Endodermal cell (in vitro differentiated cells): Measurements from ENCODE around the gene NPFFR2. TPM values are rescaled to one million over a fixed set of nuclear protein-coding genes. Genes with fewer than 3 reads are reported as not detected.

Source experiments
- DNase-seq: peaks from one replicate; pipeline ENCODE4 v3.0.0-alpha.2; 2017
- H3K27ac ChIP-seq: 2 replicates; pipeline ENCODE4 v1.5.1; 2013; ENCODE audit warnings: mild to moderate bottlenecking, low read depth, low read length, moderate library complexity
- H3K27me3 ChIP-seq: 2 replicates; pipeline ENCODE4 v1.6.1; 2013; ENCODE audit warnings: mild to moderate bottlenecking, low read length, moderate library complexity; ENCODE audit not compliant: insufficient read depth, control insufficient read depth, poor library complexity, severe bottlenecking
- H3K36me3 ChIP-seq: 2 replicates; pipeline ENCODE4 v1.7.0; 2013; ENCODE audit warnings: mild to moderate bottlenecking, low read length, moderate library complexity; ENCODE audit not compliant: control insufficient read depth, insufficient read depth
- H3K4me1 ChIP-seq: one replicate; pipeline ENCODE4 v1.7.0; 2013; ENCODE audit warnings: low read length; ENCODE audit not compliant: control insufficient read depth, insufficient read depth
- H3K4me3 ChIP-seq: 2 replicates; pipeline ENCODE4 v1.5.1; 2013; ENCODE audit warnings: mild to moderate bottlenecking, low read length, moderate library complexity
- H3K9ac ChIP-seq: 2 replicates; pipeline ENCODE4 v1.6.1; 2013; ENCODE audit warnings: mild to moderate bottlenecking, low read length, moderate library complexity; ENCODE audit not compliant: poor library complexity, severe bottlenecking; ENCODE audit errors: extremely low read depth
- H3K9me3 ChIP-seq: 2 replicates; pipeline ENCODE4 v1.6.1; 2013; ENCODE audit warnings: mild to moderate bottlenecking, low read length, moderate library complexity; ENCODE audit not compliant: control insufficient read depth
- H3K27ac Mint-ChIP-seq: 2 replicates; pipeline ENCODE4 v1.8.0; 2020; ENCODE audit warnings: mixed read lengths
- H3K27me3 Mint-ChIP-seq: 2 replicates; pipeline ENCODE4 v1.8.0; 2021; ENCODE audit warnings: mild to moderate bottlenecking, mixed read lengths; ENCODE audit not compliant: insufficient read depth
- H3K36me3 Mint-ChIP-seq: 2 replicates; pipeline ENCODE4 v1.8.0; 2020; ENCODE audit warnings: low read depth, mixed read lengths
- H3K4me1 Mint-ChIP-seq: 2 replicates; pipeline ENCODE4 v1.8.0; 2020; ENCODE audit warnings: mixed read lengths
- H3K4me3 Mint-ChIP-seq: 2 replicates; pipeline ENCODE4 v1.8.0; 2020; ENCODE audit warnings: mild to moderate bottlenecking, moderate library complexity, mixed read lengths
- H3K9me3 Mint-ChIP-seq: 2 replicates; pipeline ENCODE4 v1.8.0; 2020; ENCODE audit warnings: mild to moderate bottlenecking, mixed read lengths
- WGBS, 2 experiments: methylation state at CpG; one replicate each; pipeline versions ENCODE4 v1.1.5 to v1.1.7; 2013; ENCODE audit warnings: missing lambda C conversion rate in 2 of 2, mixed read lengths in 1 of 2; ENCODE audit not compliant: insufficient coverage in 1 of 2, insufficient read length in 1 of 2; 5-methylcytosine and 5-hydroxymethylcytosine counted together
- total RNA-seq, 2 donors: library from RNA; stranded (reverse); fragmentation: NEBNext Ultra II Directional in 1 of 2; extraction: Animal tissue kit (Norgen Biotek cat#: 25700) in 1 of 2; gene quantifications; 2 replicates in 1 of 2; 3 replicates in 1 of 2; pipeline ENCODE4 v1.2.1, GENCODE V29; 2021
- TF ChIP-seq, protein P1 (sequence below): fragments of 200-600 bp; sonication (generic); conservative IDR thresholded peaks from 2 replicates; pipeline ENCODE4 v1.5.0; 2021; ENCODE audit warnings: antibody characterized with exemption, mild to moderate bottlenecking

NPFFR2 gene
- total RNA-seq, 2 donors from 2014 or later: 0.29 to 1.5 TPM

DNA sequence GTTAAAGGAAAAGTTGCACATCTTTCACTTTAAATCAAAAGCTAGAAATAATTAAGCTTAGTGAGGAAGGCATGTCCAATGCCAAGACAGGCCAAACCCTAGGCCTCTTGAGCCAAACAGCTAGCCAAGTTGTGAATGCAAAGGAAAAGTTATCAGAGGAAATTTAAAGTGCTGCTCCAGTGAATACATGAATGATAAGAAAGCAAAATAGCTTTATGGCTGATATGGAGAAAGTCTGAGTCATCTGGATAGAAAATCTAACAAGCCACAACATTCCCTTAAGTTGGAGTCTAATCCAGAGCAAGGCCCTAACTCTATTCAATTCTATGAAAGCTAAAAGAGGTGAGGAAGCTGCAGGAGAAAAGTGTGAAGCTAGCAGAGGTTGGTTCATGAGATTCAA is 23.8 kb downstream of the NPFFR2 start:
- Histone ChIP-seq H3K27me3 (peaks cover 42% of the 10 kb centered on the region), H3K4me3 (no peak overlapping the region), H3K9me3 (no peaks in the 10 kb centered on the region), H3K4me1 (no peaks in the 10 kb centered on the region), H3K36me3 (no peaks in the 10 kb centered on the region), H3K9ac (no peak overlapping the region), H3K27ac (no peak overlapping the region)
- Mint-ChIP-seq H3K4me3 (no peak overlapping the region), H3K36me3 (no peaks in the 10 kb centered on the region), H3K4me1 (peaks cover 12% of the 10 kb centered on the region), H3K27ac (no peak overlapping the region), H3K27me3 (peaks cover 23% of the 10 kb centered on the region), H3K9me3 (no peaks in the 10 kb centered on the region)
- TF ChIP-seq, protein P1, sequence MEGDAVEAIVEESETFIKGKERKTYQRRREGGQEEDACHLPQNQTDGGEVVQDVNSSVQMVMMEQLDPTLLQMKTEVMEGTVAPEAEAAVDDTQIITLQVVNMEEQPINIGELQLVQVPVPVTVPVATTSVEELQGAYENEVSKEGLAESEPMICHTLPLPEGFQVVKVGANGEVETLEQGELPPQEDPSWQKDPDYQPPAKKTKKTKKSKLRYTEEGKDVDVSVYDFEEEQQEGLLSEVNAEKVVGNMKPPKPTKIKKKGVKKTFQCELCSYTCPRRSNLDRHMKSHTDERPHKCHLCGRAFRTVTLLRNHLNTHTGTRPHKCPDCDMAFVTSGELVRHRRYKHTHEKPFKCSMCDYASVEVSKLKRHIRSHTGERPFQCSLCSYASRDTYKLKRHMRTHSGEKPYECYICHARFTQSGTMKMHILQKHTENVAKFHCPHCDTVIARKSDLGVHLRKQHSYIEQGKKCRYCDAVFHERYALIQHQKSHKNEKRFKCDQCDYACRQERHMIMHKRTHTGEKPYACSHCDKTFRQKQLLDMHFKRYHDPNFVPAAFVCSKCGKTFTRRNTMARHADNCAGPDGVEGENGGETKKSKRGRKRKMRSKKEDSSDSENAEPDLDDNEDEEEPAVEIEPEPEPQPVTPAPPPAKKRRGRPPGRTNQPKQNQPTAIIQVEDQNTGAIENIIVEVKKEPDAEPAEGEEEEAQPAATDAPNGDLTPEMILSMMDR: no peak
- DNase-seq: no peak

DNA sequence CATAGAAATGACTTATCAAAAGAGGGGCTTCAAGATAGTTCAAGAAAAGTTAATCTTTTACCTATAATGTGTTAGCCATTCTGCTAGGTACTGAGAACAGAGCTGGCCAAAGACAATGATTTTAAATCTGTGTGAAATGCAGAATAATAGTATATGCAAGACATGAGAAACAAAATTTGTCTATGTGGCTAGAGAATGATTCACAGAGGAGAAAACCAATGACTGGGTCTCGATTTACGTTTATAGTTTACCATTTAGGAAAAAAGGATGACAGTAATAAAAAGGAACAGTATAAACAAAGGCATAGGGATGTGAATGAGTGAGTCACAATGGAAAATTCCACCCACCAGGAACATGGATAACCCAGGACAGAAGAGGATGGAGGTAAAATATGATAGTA is 31.9 kb downstream of the NPFFR2 start:
- H3K9ac ChIP-seq: no peak overlapping the region
- WGBS, 2 experiments: 86 to 96% methylated on average over 2 of the region's 2 CpGs

DNA sequence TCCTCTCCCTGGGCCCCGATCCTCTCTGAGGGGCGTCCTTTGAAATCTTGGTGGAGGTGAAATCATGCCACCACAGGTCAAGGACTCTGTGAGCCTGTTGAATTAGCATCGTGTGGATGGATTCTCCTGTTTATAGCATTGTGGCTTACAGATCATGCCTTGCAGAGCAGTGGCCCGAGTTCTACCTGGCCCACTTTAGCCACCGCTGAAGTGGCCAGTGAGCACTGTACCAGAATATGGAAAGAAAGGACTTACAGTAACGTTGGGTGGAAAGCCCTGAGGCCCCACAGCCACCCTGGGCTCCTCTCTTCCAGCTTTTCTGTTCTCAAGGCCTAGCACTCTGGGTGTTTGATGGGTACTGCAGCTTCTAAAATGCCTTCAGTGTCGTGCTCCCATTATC is 35.3 kb downstream of the NPFFR2 start:
- Histone ChIP-seq H3K4me1 (no peaks in the 10 kb centered on the region), H3K4me3 (no peak overlapping the region), H3K27ac (no peak overlapping the region), H3K9me3 (no peaks in the 10 kb centered on the region), H3K36me3 (no peaks in the 10 kb centered on the region), H3K9ac (no peak overlapping the region), H3K27me3 (peaks cover 4% of the 10 kb centered on the region)
- Mint-ChIP-seq H3K36me3 (no peaks in the 10 kb centered on the region), H3K4me3 (no peak overlapping the region), H3K27ac (no peak overlapping the region), H3K4me1 (no peaks in the 10 kb centered on the region), H3K9me3 (no peaks in the 10 kb centered on the region), H3K27me3 (no peaks in the 10 kb centered on the region)
- no peak for DNase-seq
- WGBS, 2 experiments: 82 to 90% methylated on average over 4 to 7 of the region's 7 CpGs
- TF ChIP-seq, protein P1: no peak

More for the DNA sequence above, 31.9 kb downstream of the NPFFR2 start:
- Histone ChIP-seq H3K27ac (no peak overlapping the region), H3K36me3 (no peaks in the 10 kb centered on the region), H3K9me3 (no peaks in the 10 kb centered on the region), H3K4me3 (no peak overlapping the region), H3K27me3 (peaks cover 22% of the 10 kb centered on the region), H3K4me1 (no peaks in the 10 kb centered on the region)
- peaks cover 13% of the 10 kb centered on the region for H3K4me1 Mint-ChIP-seq
- no peaks in the 10 kb centered on the region for H3K36me3 Mint-ChIP-seq
- no peak for DNase-seq
- TF ChIP-seq, protein P1: no peak
- H3K27ac Mint-ChIP-seq: no peak overlapping the region
- no peak overlapping the region for H3K4me3 Mint-ChIP-seq
- no peaks in the 10 kb centered on the region for H3K9me3 Mint-ChIP-seq
- peaks cover 12% of the 10 kb centered on the region for H3K27me3 Mint-ChIP-seq
